GM18909 (cell line): Measurements from ENCODE around the gene PROCA1.

Experiments
- ATAC-seq: cut with Tn5 transposase; IDR thresholded peaks from one replicate; pipeline ENCODE4 v1.9.1; 2021; ENCODE audit warnings: mild to moderate bottlenecking; ENCODE audit not compliant: unreplicated experiment, poor library complexity

Gene PROCA1

GRCh38 chr17:28712705-28713415 is 1.2 kb upstream of the PROCA1 start:
- ATAC-seq: no peak

- peak; percentile 5 for ATAC-seq
Observed at GRCh38 chr17:28712032-28712704, 480 bp upstream of the PROCA1 start.

GRCh38 chr17:28710861-28711722 is 596 bp downstream of the PROCA1 start:
- ATAC-seq: peak; percentile 77

- no peak for ATAC-seq
Observed at GRCh38 chr17:28707339-28707720, 4.4 kb downstream of the PROCA1 start.

- no peak for ATAC-seq
Observed at GRCh38 chr17:28706471-28707338, 5.0 kb downstream of the PROCA1 start.

- no peak for ATAC-seq
Observed at GRCh38 chr17:28705728-28706334, 5.9 kb downstream of the PROCA1 start.

- no peak for ATAC-seq
Observed at GRCh38 chr17:28705074-28705659, 6.5 kb downstream of the PROCA1 start.

GRCh38 chr17:28704219-28704858 is 7.3 kb downstream of the PROCA1 start:
- no peak for ATAC-seq

GRCh38 chr17:28703552-28704218 is 8.0 kb downstream of the PROCA1 start:
- ATAC-seq: no peak

GRCh38 chr17:28702752-28703150 is 8.9 kb downstream of the PROCA1 start:
- ATAC-seq: no peak

GRCh38 chr17:28702026-28702751 is 9.5 kb downstream of the PROCA1 start:
- no peak for ATAC-seq

- no peak for ATAC-seq
Observed at GRCh38 chr17:28700830-28701492, 10.7 kb downstream of the PROCA1 start.

GRCh38 chr17:28700278-28700677 is 11.4 kb downstream of the PROCA1 start:
- ATAC-seq: no peak

- no peak for ATAC-seq
Observed at GRCh38 chr17:28698253-28698941, 13.3 kb downstream of the PROCA1 start.

GRCh38 chr17:28693869-28694268 is 17.8 kb downstream of the PROCA1 start:
- no peak for ATAC-seq

GRCh38 chr17:28689011-28689410 is 22.7 kb downstream of the PROCA1 start:
- no peak for ATAC-seq

GRCh38 chr17:28688481-28688880 is 23.2 kb downstream of the PROCA1 start:
- ATAC-seq: no peak
